ENCODE measurements around the gene CRIM1. TPM values are rescaled to one million over a fixed set of nuclear protein-coding genes. Genes with fewer than 3 reads are reported as not detected.

CRIM1 gene
- total and polyA plus RNA-seq, 10 donors, result 7.1 to 213 (median 110) TPM

GRCh38 chr2:36577884-36578283 is 222.3 kb downstream of the CRIM1 start:
- TF ChIP-seq POLR2A (IDR thresholded peaks at IDR 0.05) (no peak), CTCF (IDR thresholded peaks at IDR 0.05 in 8 of 11, conservative IDR thresholded peaks at IDR 0.05 in 3 of 11) (no peak), POLR2AphosphoS5 (IDR thresholded peaks at IDR 0.05) (no peak)
- Histone ChIP-seq H3K4me1 (no peaks in the 10 kb centered on the region), H3K27me3 (replicated peaks in 1 of 7) (no peaks in the 10 kb centered on the region), H3K27ac (no peak overlapping the region), H3K36me3 (peaks cover 0 to 100% (median 68%) of the 10 kb centered on the region in 6 donors), H3K9me3 (no peaks in the 10 kb centered on the region), H3K4me3 (no peak overlapping the region)
- 90 to 96% (median 93%) methylated on average over 2 of the region's 2 CpGs for WGBS, 5 donors
- intact Hi-C loops (cut with DNase I; ENCODE audit: low total_unique reads), result no loop called here
- no peak for DNase-seq

- 88 to 92% (median 90%) methylated on average over 10 of the region's 10 CpGs for WGBS, 5 donors
- intact Hi-C loops (cut with DNase I; ENCODE audit: low total_unique reads), result no loop called here
- Histone ChIP-seq H3K4me1 (no peaks in the 10 kb centered on the region), H3K9me3 (no peaks in the 10 kb centered on the region), H3K36me3 (peaks cover 0 to 100% (median 73%) of the 10 kb centered on the region in 6 donors), H3K4me3 (no peak overlapping the region), H3K27ac (no peak overlapping the region), H3K27me3 (replicated peaks in 1 of 7) (no peaks in the 10 kb centered on the region)
- no peak for DNase-seq
- TF ChIP-seq CTCF (IDR thresholded peaks at IDR 0.05 in 8 of 11, conservative IDR thresholded peaks at IDR 0.05 in 3 of 11) (no peak), POLR2AphosphoS5 (IDR thresholded peaks at IDR 0.05) (no peak), POLR2A (IDR thresholded peaks at IDR 0.05) (no peak)
Observed at GRCh38 chr2:36578343-36579296, 223.0 kb downstream of the CRIM1 start.

GRCh38 chr2:36579297-36579664 is 223.7 kb downstream of the CRIM1 start:
- no peak overlapping the region for H3K27ac ChIP-seq
- no peaks in the 10 kb centered on the region for H3K27me3 ChIP-seq (replicated peaks in 1 of 7)
- no peak for DNase-seq

GRCh38 chr2:36582538-36582937 is 227.0 kb downstream of the CRIM1 start:
- H3K4me3 ChIP-seq, result no peak overlapping the region
- DNase-seq, result no peak
- no peaks in the 10 kb centered on the region for H3K9me3 ChIP-seq
- peaks cover 0 to 3% (median 0%) of the 10 kb centered on the region in 6 donors for H3K4me1 ChIP-seq
- peaks cover 0 to 100% (median 64%) of the 10 kb centered on the region in 6 donors for H3K36me3 ChIP-seq
- WGBS, 5 donors, result 88 to 94% (median 92%) methylated on average over 5 of the region's 5 CpGs
- TF ChIP-seq POLR2AphosphoS5 (IDR thresholded peaks at IDR 0.05) (no peak), CTCF (IDR thresholded peaks at IDR 0.05 in 8 of 11, conservative IDR thresholded peaks at IDR 0.05 in 3 of 11) (no peak), POLR2A (IDR thresholded peaks at IDR 0.05) (no peak)
- H3K27me3 ChIP-seq (replicated peaks in 1 of 7), result no peaks in the 10 kb centered on the region
- H3K27ac ChIP-seq, result no peak overlapping the region
- intact Hi-C loops (cut with DNase I; ENCODE audit: low total_unique reads), result no loop called here

More at GRCh38 chr2:36579297-36579664, 223.7 kb downstream of the CRIM1 start:
- intact Hi-C loops (cut with DNase I; ENCODE audit: low total_unique reads), result no loop called here
- Histone ChIP-seq H3K4me1 (no peaks in the 10 kb centered on the region), H3K9me3 (no peaks in the 10 kb centered on the region), H3K36me3 (peaks cover 0 to 100% (median 72%) of the 10 kb centered on the region in 6 donors), H3K4me3 (no peak overlapping the region)
- no peak for TF ChIP-seq POLR2A (IDR thresholded peaks at IDR 0.05)

All from spleen (tissue), 11 donors.